WTC11 (cell line): Measurements from ENCODE around the gene SEMA4C. TPM values are rescaled to one million over a fixed set of nuclear protein-coding genes. Genes with fewer than 3 reads are reported as not detected.

Experiments
- ATAC-seq: fragments of 200-7000 bp; cut with Tn5 transposase; 2 replicates; pipeline ENCODE4 v1.10.0; 2021; ENCODE audit warnings: mild to moderate bottlenecking, moderate library complexity
- CTCF ChIA-PET: fragments of 300-600 bp; sonication (Branson Sonifier 250); formaldehyde crosslinking; loops from one replicate; lab custom pipeline; 2021; ENCODE audit warnings: antibody characterized with exemption; lab: Charles Lee
- POLR2A ChIA-PET: fragments of 350-600 bp; sonication (Branson Sonifier 250); formaldehyde crosslinking; loops from one replicate; lab custom pipeline; 2021; ENCODE audit warnings: antibody characterized with exemption; lab: Charles Lee
- DNase-seq: peaks from one replicate; pipeline ENCODE4 v3.0.0; 2021; ENCODE audit warnings: low spot score
- H3K27ac Mint-ChIP-seq: 2 replicates; pipeline ENCODE4 v1.8.0; 2021; ENCODE audit warnings: mixed read lengths
- H3K27me3 Mint-ChIP-seq: 2 replicates; pipeline ENCODE4 v1.8.0; 2021; ENCODE audit warnings: low read depth, mild to moderate bottlenecking, moderate library complexity, mixed read lengths
- H3K36me3 Mint-ChIP-seq: 2 replicates; pipeline ENCODE4 v1.8.0; 2021; ENCODE audit warnings: mixed read lengths
- H3K4me1 Mint-ChIP-seq: 2 replicates; pipeline ENCODE4 v1.8.0; 2022; ENCODE audit warnings: mixed read lengths
- H3K4me3 Mint-ChIP-seq: 2 replicates; pipeline ENCODE4 v1.8.0; 2021; ENCODE audit warnings: mild to moderate bottlenecking, moderate library complexity, mixed read lengths
- H3K9me3 Mint-ChIP-seq: 2 replicates; pipeline ENCODE4 v1.8.0; 2021; ENCODE audit warnings: mixed read lengths
- CREB1 ChIP-seq: sonication (generic); formaldehyde crosslinking; IDR thresholded peaks from 2 replicates; pipeline ENCODE4 v1.8.0; 2023; ENCODE audit warnings: mild to moderate bottlenecking, missing genetic modification reagents
- CREM ChIP-seq: sonication (generic); formaldehyde crosslinking; IDR thresholded peaks from 2 replicates; pipeline ENCODE4 v1.8.1; 2022; ENCODE audit warnings: mild to moderate bottlenecking, missing genetic modification reagents, moderate library complexity
- ETV6 ChIP-seq: sonication (generic); formaldehyde crosslinking; IDR thresholded peaks from 2 replicates; pipeline ENCODE4 v1.8.1; 2022; ENCODE audit warnings: mild to moderate bottlenecking, missing genetic modification reagents
- FOXK1 ChIP-seq: sonication (generic); formaldehyde crosslinking; IDR thresholded peaks from 2 replicates; pipeline ENCODE4 v1.8.0; 2022; ENCODE audit warnings: mild to moderate bottlenecking, moderate library complexity, missing genetic modification reagents
- IRF1 ChIP-seq: sonication (generic); formaldehyde crosslinking; IDR thresholded peaks from 2 replicates; pipeline ENCODE4 v1.8.0; 2023; ENCODE audit warnings: missing genetic modification reagents
- JAZF1 ChIP-seq: fragments of 250-450 bp; sonication (Bioruptor Pico); IDR thresholded peaks from 2 replicates; pipeline ENCODE4 v1.9.0; 2021; ENCODE audit warnings: moderate library complexity, mild to moderate bottlenecking, inconsistent platforms
- MAX ChIP-seq: sonication (generic); formaldehyde crosslinking; IDR thresholded peaks from 2 replicates; pipeline ENCODE4 v1.8.0; 2022; ENCODE audit warnings: mild to moderate bottlenecking, missing genetic modification reagents
- PRDM15 ChIP-seq: sonication (generic); formaldehyde crosslinking; IDR thresholded peaks from 2 replicates; pipeline ENCODE4 v1.8.0; 2022; ENCODE audit warnings: missing genetic modification reagents
- RORB ChIP-seq: fragments of 250-450 bp; sonication (Bioruptor Pico); IDR thresholded peaks from 2 replicates; pipeline ENCODE4 v1.9.0; 2021; ENCODE audit warnings: mild to moderate bottlenecking
- SMAD3 ChIP-seq: sonication (generic); formaldehyde crosslinking; IDR thresholded peaks from 2 replicates; pipeline ENCODE4 v1.8.0; 2022; ENCODE audit warnings: missing genetic modification reagents, mild to moderate bottlenecking, borderline replicate concordance
- SP1 ChIP-seq: sonication (generic); formaldehyde crosslinking; conservative IDR thresholded peaks from 2 replicates; pipeline ENCODE4 v1.8.1; 2022; ENCODE audit warnings: missing genetic modification reagents
- TCF7 ChIP-seq: sonication (generic); formaldehyde crosslinking; IDR thresholded peaks from 2 replicates; pipeline ENCODE4 v1.8.0; 2022; ENCODE audit warnings: mild to moderate bottlenecking, low read depth, missing genetic modification reagents, moderate library complexity
- USF2 ChIP-seq: sonication (generic); formaldehyde crosslinking; IDR thresholded peaks from 2 replicates; pipeline ENCODE4 v1.8.1; 2023; ENCODE audit warnings: mild to moderate bottlenecking, missing genetic modification reagents, moderate library complexity
- ZNF121 ChIP-seq: sonication (generic); formaldehyde crosslinking; IDR thresholded peaks from 2 replicates; pipeline ENCODE4 v1.8.0; 2023; ENCODE audit warnings: missing genetic modification reagents
- ZNF232 ChIP-seq: sonication (generic); formaldehyde crosslinking; IDR thresholded peaks from 2 replicates; pipeline ENCODE4 v1.8.0; 2022; ENCODE audit warnings: mild to moderate bottlenecking, missing genetic modification reagents
- ZNF512 ChIP-seq: sonication (generic); formaldehyde crosslinking; IDR thresholded peaks from 2 replicates; pipeline ENCODE4 v1.8.1; 2022; ENCODE audit warnings: missing genetic modification reagents, borderline replicate concordance
- ZSCAN18 ChIP-seq: fragments of 250-450 bp; sonication (Bioruptor Pico); IDR thresholded peaks from 2 replicates; pipeline ENCODE4 v2.1.2; 2022; ENCODE audit warnings: mild to moderate bottlenecking, moderate library complexity
- total RNA-seq: library from RNA; stranded (reverse); gene quantifications from 3 replicates; pipeline ENCODE4 v1.2.3, GENCODE V29; 2021

SEMA4C gene
- total RNA-seq, 1 experiment from 2014 or later: 81.6 TPM

GRCh38 chr2:96872591-96873349 lies 2.9 kb upstream of the SEMA4C start:
- no peak overlapping the region for H3K27ac Mint-ChIP-seq
- POLR2A ChIA-PET: no interaction called here
- peaks cover 64% of the 10 kb centered on the region for H3K4me1 Mint-ChIP-seq
- DNase-seq (no peak), ATAC-seq (no peak)
- H3K27me3 Mint-ChIP-seq: 0 out of 2 replicates have a peak, but pooled peaks cover 4% of the 10 kb centered on the region
- H3K36me3 Mint-ChIP-seq: no peaks in the 10 kb centered on the region
- TF ChIP-seq CREM (CRISPR knock-in tag): no peak
- no peak for TF ChIP-seq SMAD3 (CRISPR knock-in tag)
- TF ChIP-seq ZSCAN18 (CRISPR knock-in tag): no peak
- TF ChIP-seq JAZF1: no peak
- TF ChIP-seq CREB1 (CRISPR knock-in tag): no peak
- TF ChIP-seq ZNF512: no peak
- no peak for TF ChIP-seq RORB (CRISPR knock-in tag)
- TF ChIP-seq ZNF121: peak; percentile 87
- TF ChIP-seq, all 79 proteins: peak for 1
- H3K9me3 Mint-ChIP-seq: no peaks in the 10 kb centered on the region
- no peak overlapping the region for H3K4me3 Mint-ChIP-seq
- CTCF ChIA-PET: interaction anchor here (0.9 to 4.7 kb wide), 5 partner anchors 9 to 84 kb away, joined by 4 to 45 read pairs (median 5); partner anchors contain the start of gene ANKRD39

GRCh38 chr2:96870626-96871255 lies 861 bp upstream of the SEMA4C start:
- CTCF ChIA-PET: interaction anchor here (0.9 to 1.6 kb wide), 9 partner anchors 9 to 80 kb away, joined by 3 to 15 read pairs (median 4); partner anchors contain the start of genes ANKRD39 and CNNM3
- DNase-seq (no peak), ATAC-seq (no peak)
- POLR2A ChIA-PET: no interaction called here
- Mint-ChIP-seq H3K9me3 (no peaks in the 10 kb centered on the region), H3K4me3 (peak overlapping the region; percentile 76), H3K36me3 (peaks cover 5% of the 10 kb centered on the region), H3K27ac (no peak overlapping the region), H3K27me3 (0 out of 2 replicates have a peak, but pooled peaks cover 4% of the 10 kb centered on the region), H3K4me1 (peaks cover 57% of the 10 kb centered on the region)
- TF ChIP-seq TCF7 (CRISPR knock-in tag) (no peak), MAX (peak; percentile 28; the same call in 1 of the 2 replicates), ETV6 (no peak), CREB1 (CRISPR knock-in tag) (no peak), USF2 (CRISPR knock-in tag) (no peak), ZSCAN18 (CRISPR knock-in tag) (no peak), PRDM15 (no peak), IRF1 (CRISPR knock-in tag) (no peak), SP1 (no peak), FOXK1 (CRISPR knock-in tag) (0 out of 2 replicates have a peak, but pooled peaks have one; percentile 27), ZNF232 (CRISPR knock-in tag) (peak; percentile 63; the same call in 1 of the 2 replicates)
